ENCODE results near the gene SH3TC2.

Gene SH3TC2

DNA sequence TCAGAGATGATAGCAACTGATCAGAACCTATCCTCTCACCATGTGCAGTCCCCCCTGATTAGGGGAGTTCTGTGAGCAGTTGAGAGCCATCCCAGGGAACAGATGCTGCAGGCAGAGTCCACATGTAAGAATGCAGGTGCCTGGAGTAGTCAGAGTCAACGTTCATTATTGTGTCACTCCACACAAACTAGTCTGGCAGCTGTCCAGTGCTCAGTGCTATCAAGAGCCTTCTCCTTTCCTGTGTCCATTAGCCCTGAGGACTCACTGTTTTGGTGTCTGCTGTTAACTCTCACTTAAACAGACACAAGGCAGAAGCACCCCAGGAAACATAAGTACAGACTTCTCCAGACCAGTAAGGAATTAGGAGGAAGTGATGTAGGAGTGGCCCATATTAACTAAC, 2.5 kb downstream of the SH3TC2 start:
- no peak for DNase-seq (ENCODE audit: low read depth)

DNA sequence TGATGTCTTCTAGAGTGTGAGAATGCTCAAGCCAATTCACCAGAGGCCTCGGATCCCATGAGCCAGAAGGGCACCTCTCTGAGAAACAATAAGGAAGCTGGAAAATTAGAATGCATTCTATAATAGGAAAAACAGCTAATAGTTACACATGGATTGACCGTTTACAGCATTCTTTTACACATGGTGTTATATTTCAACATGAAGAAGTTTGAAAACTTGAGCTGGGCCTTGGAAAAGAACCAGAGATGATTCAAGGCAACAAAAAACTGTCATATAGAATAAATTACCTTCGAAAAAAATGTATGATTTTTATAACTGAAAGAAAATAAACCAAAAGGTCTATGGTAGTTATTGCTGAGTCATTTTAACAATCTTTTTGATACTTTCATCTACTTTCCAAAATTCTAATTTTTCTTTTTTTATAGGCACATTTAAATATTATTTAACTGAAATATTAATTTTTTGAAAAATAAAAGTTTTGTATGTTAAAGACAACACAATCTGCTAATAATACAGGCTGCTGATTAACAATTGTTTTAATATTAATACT, 6.2 kb downstream of the SH3TC2 start:
- DNase-seq (ENCODE audit: low read depth): no peak

GRCh38 chr5:149054416-149054815, 8.4 kb downstream of the SH3TC2 start:
- no peak for DNase-seq (ENCODE audit: low read depth)

DNA sequence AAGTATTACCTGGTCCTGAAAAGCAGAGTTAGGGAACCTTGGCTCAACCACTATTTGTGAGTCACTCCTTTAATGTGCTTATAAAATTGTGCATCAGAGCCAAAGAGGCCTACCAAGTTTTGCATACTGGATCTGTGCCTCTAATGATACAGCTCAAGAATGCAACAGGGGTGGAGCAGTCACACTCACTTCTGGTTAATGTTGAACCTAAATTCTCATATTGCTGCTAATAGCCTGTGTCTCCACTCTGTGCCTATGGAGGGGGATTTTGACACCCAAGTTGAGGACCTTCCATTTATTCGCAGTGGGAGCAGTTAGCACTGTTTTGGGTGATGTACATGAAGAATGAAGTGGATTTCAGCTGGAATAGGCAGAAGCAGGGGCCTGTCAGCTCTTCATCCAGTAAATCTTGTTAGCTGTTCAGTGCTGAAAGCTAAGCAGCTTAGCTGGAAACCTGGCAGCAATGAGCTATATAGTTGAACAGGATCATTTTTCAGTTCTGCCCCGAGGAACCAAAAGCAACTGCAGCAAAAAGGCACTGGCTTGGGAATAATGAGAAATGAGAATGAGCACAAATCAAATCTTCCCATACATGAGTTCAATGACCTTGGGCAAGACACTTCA, 9.7 kb downstream of the SH3TC2 start:
- DNase-seq (ENCODE audit: low read depth): no peak

GRCh38 chr5:149049371-149049781, 13.5 kb downstream of the SH3TC2 start:
- no peak for DNase-seq (ENCODE audit: low read depth)

DNA sequence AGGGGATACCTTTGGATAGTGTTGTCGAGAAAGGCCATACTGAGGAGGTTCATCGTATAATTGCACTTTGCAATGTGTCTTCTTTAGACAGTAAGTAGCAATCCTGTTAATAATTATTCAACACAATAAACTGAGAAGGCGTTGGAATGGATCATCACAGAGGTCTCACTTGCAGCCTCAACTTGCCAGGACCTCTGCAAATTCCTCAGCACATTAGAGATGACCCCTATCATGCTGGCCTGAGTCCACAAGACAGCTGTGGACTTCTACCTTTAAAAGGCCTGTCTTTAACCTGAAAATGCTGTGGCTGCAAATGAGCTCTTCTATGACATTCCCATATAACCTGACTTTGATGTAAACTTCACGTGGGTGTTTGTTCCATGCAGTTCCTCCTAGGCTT, 14.1 kb downstream of the SH3TC2 start:
- no peak for DNase-seq (ENCODE audit: low read depth)

DNA sequence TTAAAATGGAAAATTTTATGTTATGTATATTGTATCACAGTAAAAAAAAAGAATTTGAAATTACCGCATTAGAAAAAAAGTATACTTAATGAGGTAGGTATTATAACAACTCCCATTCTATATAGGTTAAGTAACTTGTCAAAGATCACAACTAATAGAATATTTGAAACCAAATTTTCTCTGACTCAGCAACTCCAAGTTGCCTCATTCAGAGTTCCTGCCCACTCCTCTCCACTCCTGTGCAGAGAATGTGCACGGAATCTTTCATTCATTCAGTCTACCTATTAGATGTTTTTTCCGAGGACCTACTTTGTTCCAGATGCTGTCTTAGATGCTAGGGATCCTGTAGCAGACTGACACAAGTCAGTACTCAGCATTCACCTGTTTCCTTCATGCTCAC, 15.4 kb downstream of the SH3TC2 start:
- DNase-seq (ENCODE audit: low read depth): no peak

DNA sequence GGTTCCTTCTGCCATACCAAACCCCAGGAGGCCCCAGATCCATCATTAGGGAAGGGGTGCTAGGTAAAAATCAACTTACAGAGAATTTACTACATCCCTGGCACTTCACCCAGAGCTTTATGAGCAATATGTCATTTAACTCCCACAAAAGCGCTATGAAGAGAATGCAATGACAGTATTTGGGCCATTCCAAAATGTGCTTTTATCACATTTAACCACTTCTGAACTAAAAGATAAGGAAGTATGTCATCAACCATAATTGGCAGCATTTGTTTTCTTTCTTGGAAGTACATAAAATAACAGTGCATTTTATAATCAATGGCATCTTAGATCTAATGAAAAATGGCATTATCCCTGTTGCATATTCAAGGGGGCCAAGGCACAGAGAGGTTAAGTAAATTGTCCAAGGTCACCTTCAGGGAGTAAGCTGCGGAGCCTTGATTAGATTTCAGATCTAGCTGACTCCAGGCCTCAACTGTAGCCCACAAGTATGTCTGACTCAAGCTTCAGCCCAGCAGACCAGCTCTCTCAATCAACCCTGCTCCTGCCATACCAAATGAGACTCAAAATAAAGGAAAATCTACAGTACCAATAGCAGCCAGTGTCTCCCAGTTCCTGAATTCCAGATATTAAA, 16.5 kb downstream of the SH3TC2 start:
- DNase-seq (ENCODE audit: low read depth): no peak

GRCh38 chr5:149045089-149045460, 17.8 kb downstream of the SH3TC2 start:
- DNase-seq (ENCODE audit: low read depth): no peak

- DNase-seq (ENCODE audit: low read depth): no peak
Measured at GRCh38 chr5:149044453-149045088, 18.3 kb downstream of the SH3TC2 start.

DNA sequence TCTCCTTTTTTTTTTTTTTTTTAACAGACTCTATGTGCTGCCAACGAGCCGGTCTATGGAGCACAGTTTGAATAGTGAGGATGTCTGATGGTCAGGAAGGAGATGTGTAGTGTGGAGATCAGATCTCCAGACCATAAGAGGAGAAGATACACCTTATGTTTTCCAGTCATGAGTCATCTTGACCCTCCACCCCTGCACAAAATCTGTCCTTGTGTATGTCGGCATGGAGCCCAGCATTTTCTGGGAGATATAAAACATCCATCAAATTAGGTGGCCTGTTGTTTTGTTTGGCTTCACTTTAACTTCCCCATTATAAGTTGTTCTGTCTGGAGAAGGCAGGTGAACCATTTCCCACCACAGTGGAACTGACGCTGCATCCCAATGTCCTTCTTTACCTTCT, 19.2 kb downstream of the SH3TC2 start:
- DNase-seq (ENCODE audit: low read depth): no peak

DNA sequence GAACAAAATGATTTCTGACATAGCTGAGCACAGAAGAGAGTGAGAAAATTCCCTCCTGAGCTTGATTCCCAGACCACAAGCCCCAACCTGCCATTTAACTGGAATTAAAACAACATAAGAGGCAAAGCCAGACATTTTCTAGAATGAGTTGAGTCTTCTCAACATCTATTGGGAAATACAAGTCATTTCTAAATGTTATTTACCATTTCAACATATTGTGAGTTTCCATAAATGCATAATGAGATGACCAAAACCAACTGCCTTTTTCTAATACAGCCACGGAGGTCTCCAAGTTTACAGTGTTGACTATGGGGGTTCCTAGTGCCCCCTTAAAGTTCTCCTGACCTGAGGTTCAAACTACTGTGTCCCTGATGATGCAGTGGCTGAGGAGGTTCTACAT, 20.0 kb downstream of the SH3TC2 start:
- no peak for DNase-seq (ENCODE audit: low read depth)

GRCh38 chr5:149041242-149041641, 21.6 kb downstream of the SH3TC2 start:
- DNase-seq (ENCODE audit: low read depth): no peak

DNA sequence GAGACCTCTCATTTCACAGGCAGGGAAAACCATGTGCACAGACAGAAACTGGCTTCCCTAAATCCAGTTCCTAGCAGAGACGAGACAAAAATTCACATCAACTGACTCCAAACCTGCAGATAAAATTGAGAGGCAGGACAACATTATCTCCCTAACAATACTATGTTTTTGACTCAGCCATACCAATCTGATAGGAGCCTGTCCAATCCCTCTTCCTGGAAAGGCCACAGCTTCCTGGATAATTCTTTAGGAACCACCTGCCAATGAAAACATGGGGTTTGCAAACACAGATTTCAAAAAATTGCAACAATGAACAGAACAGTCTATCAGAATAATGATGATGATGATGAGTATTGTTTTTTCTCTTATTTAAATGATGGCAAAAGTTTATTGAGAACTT, 22.4 kb downstream of the SH3TC2 start:
- no peak for DNase-seq (ENCODE audit: low read depth)

GRCh38 chr5:149039506-149039905, 23.4 kb downstream of the SH3TC2 start:
- DNase-seq (ENCODE audit: low read depth): no peak

DNA sequence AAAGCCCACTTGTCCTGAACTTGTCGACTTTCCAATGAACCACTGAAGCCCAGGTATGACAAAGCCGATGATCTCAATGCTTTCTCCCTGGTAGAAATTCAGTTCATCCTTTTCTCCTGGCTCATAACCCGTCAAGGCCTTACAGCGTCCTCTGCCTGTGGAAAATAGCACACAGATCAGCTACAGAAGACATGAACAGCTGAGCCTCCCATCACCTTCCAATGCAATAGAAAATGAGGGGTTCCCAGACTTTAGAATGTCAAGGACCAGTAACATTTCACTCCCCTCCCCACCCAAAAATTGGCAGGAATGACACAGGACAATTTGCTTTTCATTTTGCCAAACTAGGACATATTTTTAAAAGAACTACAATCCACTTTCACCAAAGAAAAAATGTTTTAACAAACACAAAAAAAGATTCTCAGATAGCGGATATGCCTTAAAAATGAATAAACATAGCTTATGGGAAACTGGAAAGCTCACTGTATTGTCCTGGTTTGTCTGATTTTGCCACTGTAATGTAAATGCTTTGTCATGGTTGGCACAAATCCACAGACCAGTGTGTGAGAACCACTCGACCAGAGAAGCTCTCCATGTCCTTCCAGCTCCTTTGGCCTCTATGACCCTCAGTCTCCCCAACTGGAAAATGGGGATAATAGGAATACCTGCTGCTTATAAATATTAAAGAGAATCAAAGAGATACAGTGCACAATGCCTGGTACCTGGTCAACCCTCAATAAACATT, 24.4 kb downstream of the SH3TC2 start:
- DNase-seq (ENCODE audit: low read depth): no peak

GRCh38 chr5:149037817-149038216, 25.0 kb downstream of the SH3TC2 start:
- no peak for DNase-seq (ENCODE audit: low read depth)

DNA sequence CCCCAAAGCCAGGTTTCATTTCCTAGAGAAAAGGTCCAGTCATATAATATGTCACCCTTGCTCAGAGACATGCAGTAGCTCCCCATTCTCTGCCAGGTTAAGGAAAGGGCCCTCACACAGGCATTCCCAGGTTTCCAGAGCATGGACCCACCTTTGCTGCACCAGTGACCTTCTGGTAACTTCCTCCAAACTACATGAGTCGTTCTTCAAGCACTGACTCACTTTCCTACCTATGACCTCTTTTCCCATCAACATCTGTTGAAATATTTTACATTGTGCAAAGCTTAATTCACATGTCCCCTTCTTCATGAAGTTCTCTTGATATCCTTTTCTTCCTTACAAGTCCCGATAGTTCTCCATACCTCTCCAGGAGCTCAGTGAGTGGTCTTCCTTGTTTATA, 25.9 kb downstream of the SH3TC2 start:
- DNase-seq (ENCODE audit: low read depth): no peak

DNA sequence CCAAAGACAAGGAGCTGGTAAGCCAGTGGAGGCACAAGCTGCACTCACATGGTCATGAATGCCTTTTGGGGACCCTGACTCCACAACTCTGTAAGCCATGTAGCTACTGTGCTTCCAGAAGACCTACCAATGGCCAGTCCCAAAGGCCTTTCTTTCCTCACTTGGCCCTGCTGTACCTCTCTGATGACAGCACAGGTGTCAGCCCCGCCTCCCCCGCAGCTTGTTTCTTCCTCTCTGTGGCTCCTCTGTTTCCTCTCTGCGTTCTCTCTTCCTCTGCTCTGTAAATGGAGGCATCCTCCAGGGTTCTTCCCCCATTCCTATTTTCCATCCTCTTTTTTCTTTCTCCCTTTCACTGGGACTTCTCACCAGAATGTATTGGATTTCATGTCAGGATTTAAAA, 26.7 kb downstream of the SH3TC2 start:
- DNase-seq (ENCODE audit: low read depth): no peak

DNA sequence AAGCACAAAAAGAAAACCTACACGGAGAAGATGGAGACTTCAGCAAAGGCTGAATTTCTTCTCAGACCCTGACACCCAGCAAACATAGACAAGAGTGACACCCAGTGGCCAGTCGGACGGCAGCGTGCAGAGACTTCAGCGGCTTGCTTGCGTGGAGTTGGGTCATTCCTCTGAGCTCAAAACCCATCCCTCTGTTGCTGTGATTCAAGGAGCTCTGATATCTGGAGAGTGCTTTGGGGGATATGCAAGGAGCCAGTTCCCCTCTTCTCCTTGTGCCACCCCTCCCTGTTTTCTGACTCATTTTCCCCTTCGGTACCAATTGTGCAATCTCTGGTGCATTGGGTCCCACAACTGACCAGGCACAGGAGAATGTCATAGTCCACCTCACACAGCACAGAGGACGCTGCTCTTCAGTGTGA, 27.5 kb downstream of the SH3TC2 start:
- peak; percentile 24 for DNase-seq (ENCODE audit: low read depth)

DNA sequence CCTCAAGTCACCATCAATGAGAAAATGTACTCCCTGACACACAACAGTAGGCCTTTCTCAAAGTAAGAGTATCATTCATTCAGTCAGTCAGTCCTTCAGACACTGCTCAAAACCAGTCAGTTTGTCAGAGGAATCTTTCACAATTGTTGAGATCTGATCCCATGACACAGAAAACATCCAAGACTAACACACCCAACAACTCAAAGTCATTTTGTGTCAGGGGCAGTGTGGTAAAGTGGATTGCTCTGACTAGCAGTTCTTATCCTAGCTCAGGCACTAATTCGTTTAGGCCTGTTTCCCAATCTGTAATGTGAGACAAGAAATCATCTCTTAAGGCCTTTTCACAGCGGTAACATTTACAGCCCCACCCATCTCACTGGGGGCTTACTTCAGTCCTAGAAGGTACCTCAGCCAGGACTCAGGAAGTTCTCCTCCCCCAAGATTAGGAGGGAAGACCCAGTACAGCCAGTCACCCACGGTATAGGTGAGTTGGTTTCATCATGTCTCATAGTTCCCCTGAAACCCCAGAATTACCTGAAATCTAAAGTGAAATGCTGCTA, 31.9 kb downstream of the SH3TC2 start:
- no peak for DNase-seq (ENCODE audit: low read depth)

DNA sequence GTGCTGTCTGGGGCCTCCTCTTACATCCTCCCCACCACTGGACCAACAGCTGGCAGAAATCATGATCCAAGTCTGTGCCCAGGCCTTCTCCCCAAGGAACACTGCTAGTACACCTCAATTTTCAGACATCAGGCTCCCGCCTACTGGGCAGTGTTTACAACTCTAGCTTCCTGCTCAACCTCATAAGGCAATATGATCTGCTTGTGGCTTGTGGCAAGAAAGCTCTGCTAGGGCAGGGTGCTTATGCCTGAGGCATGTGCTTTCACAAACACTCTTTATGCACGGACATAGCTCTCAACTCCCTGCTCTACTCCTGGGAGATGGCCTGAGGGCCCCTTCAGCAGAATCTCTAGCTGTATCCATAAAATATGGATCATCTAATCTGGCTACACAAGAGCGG, 32.5 kb downstream of the SH3TC2 start:
- no peak for DNase-seq (ENCODE audit: low read depth)

Data from stimulated activated CD8-positive, alpha-beta memory T cell treated with anti-CD3 and anti-CD28 coated beads, Interleukin-12 subunit alpha, Interleukin-12 subunit beta, amount 100 ng/mL, for 4 hours (primary cell).